Activated naive CD4-positive, alpha-beta T cell treated with anti-CD3 and anti-CD28 coated beads, Interleukin-2, amount 50 U/mL, for 72 hours (primary cell): ENCODE results near the gene GPRC5B. TPM values are rescaled to one million over a fixed set of nuclear protein-coding genes. Genes with fewer than 3 reads are reported as not detected.

Experiments used
- ATAC-seq, 2 donors: fragments of 150-1000 bp; cut with Tn5 transposase; 2 replicates each; pipeline ENCODE4 v1.10.0; 2021; ENCODE audit warnings: mild to moderate bottlenecking in 2 of 2, moderate library complexity in 2 of 2
- DNase-seq, 2 donors: peaks; one replicate each; pipeline ENCODE4 v3.0.0; 2021 to 2022; ENCODE audit warnings: low spot score in 2 of 2
- H3K27ac Mint-ChIP-seq, 2 donors: one replicate each; pipeline ENCODE4 v1.8.0; 2022; ENCODE audit warnings: mild to moderate bottlenecking in 2 of 2, mixed read lengths in 2 of 2
- H3K36me3 Mint-ChIP-seq, 2 donors: one replicate each; pipeline ENCODE4 v1.8.0; 2022; ENCODE audit warnings: mixed read lengths in 2 of 2
- H3K9me3 Mint-ChIP-seq, 2 donors: one replicate each; pipeline ENCODE4 v1.8.0; 2022; ENCODE audit warnings: mixed read lengths in 2 of 2
- total RNA-seq, 2 donors: library from RNA; stranded (reverse); gene quantifications; one replicate each; pipeline ENCODE4 v1.2.3, GENCODE V29; 2022

GPRC5B gene
- total RNA-seq, 2 donors from 2014 or later = 0.37 to 0.59 TPM

GRCh38 chr16:19860166-19861041 is 24.2 kb downstream of the GPRC5B start:
- H3K36me3 Mint-ChIP-seq = no peaks in the 10 kb centered on the region
- ATAC-seq (no peak), DNase-seq (no peak)
- no peaks in the 10 kb centered on the region for H3K9me3 Mint-ChIP-seq
- H3K27ac Mint-ChIP-seq = no peak overlapping the region

- ATAC-seq = no peak
- no peaks in the 10 kb centered on the region for H3K9me3 Mint-ChIP-seq
- no peaks in the 10 kb centered on the region for H3K36me3 Mint-ChIP-seq
Observed at GRCh38 chr16:19859603-19860002, 25.0 kb downstream of the GPRC5B start.

GRCh38 chr16:19859166-19859565 is 25.5 kb downstream of the GPRC5B start:
- Mint-ChIP-seq H3K9me3 (no peaks in the 10 kb centered on the region), H3K27ac (no peak overlapping the region), H3K36me3 (no peaks in the 10 kb centered on the region)
- ATAC-seq = no peak
- no peak for DNase-seq

More at GRCh38 chr16:19859603-19860002, 25.0 kb downstream of the GPRC5B start:
- no peak overlapping the region for H3K27ac Mint-ChIP-seq
- DNase-seq = no peak

- ATAC-seq (no peak), DNase-seq (no peak)
- no peaks in the 10 kb centered on the region for H3K9me3 Mint-ChIP-seq
- H3K36me3 Mint-ChIP-seq = no peaks in the 10 kb centered on the region
- H3K27ac Mint-ChIP-seq = no peak overlapping the region
Observed at GRCh38 chr16:19858340-19859018, 26.2 kb downstream of the GPRC5B start.

- Mint-ChIP-seq H3K27ac (no peak overlapping the region), H3K36me3 (no peaks in the 10 kb centered on the region), H3K9me3 (no peaks in the 10 kb centered on the region)
- DNase-seq (no peak), ATAC-seq (no peak)
Observed at GRCh38 chr16:19857593-19858339, 26.9 kb downstream of the GPRC5B start.

GRCh38 chr16:19856120-19856519 is 28.5 kb downstream of the GPRC5B start:
- Mint-ChIP-seq H3K36me3 (no peaks in the 10 kb centered on the region), H3K9me3 (no peaks in the 10 kb centered on the region)

GRCh38 chr16:19854543-19854876 is 30.1 kb downstream of the GPRC5B start:
- Mint-ChIP-seq H3K27ac (no peak overlapping the region), H3K36me3 (no peaks in the 10 kb centered on the region), H3K9me3 (no peaks in the 10 kb centered on the region)
- DNase-seq (no peak), ATAC-seq (no peak)

More at GRCh38 chr16:19856120-19856519, 28.5 kb downstream of the GPRC5B start:
- H3K27ac Mint-ChIP-seq = no peak overlapping the region
- ATAC-seq (no peak), DNase-seq (no peak)

GRCh38 chr16:19853742-19854542 is 30.7 kb downstream of the GPRC5B start:
- no peaks in the 10 kb centered on the region for H3K9me3 Mint-ChIP-seq
- ATAC-seq (no peak), DNase-seq (no peak)
- no peaks in the 10 kb centered on the region for H3K36me3 Mint-ChIP-seq
- no peak overlapping the region for H3K27ac Mint-ChIP-seq

- H3K9me3 Mint-ChIP-seq = no peaks in the 10 kb centered on the region
- DNase-seq (no peak), ATAC-seq (no peak)
- no peak overlapping the region for H3K27ac Mint-ChIP-seq
- no peaks in the 10 kb centered on the region for H3K36me3 Mint-ChIP-seq
Observed at GRCh38 chr16:19853132-19853741, 31.4 kb downstream of the GPRC5B start.

GRCh38 chr16:19851476-19851875 is 33.2 kb downstream of the GPRC5B start:
- DNase-seq (no peak), ATAC-seq (no peak)
- Mint-ChIP-seq H3K27ac (no peak overlapping the region), H3K9me3 (no peaks in the 10 kb centered on the region), H3K36me3 (no peaks in the 10 kb centered on the region)

GRCh38 chr16:19850131-19850817 is 34.4 kb downstream of the GPRC5B start:
- Mint-ChIP-seq H3K27ac (no peak overlapping the region), H3K9me3 (no peaks in the 10 kb centered on the region), H3K36me3 (no peaks in the 10 kb centered on the region)
- ATAC-seq (no peak), DNase-seq (no peak)

- Mint-ChIP-seq H3K36me3 (no peaks in the 10 kb centered on the region), H3K9me3 (no peaks in the 10 kb centered on the region), H3K27ac (no peak overlapping the region)
- ATAC-seq (no peak), DNase-seq (no peak)
Observed at GRCh38 chr16:19848756-19849155, 35.9 kb downstream of the GPRC5B start.

- no peaks in the 10 kb centered on the region for H3K9me3 Mint-ChIP-seq
- H3K36me3 Mint-ChIP-seq = no peaks in the 10 kb centered on the region
- DNase-seq (no peak), ATAC-seq (no peak)
- no peak overlapping the region for H3K27ac Mint-ChIP-seq
Observed at GRCh38 chr16:19846436-19846835, 38.2 kb downstream of the GPRC5B start.

GRCh38 chr16:19844945-19845641 is 39.6 kb downstream of the GPRC5B start:
- DNase-seq (no peak), ATAC-seq (no peak)
- H3K36me3 Mint-ChIP-seq = no peaks in the 10 kb centered on the region
- no peak overlapping the region for H3K27ac Mint-ChIP-seq
- H3K9me3 Mint-ChIP-seq = no peaks in the 10 kb centered on the region

- Mint-ChIP-seq H3K9me3 (no peaks in the 10 kb centered on the region), H3K27ac (no peak overlapping the region), H3K36me3 (no peaks in the 10 kb centered on the region)
- DNase-seq (no peak), ATAC-seq (no peak)
Observed at GRCh38 chr16:19843371-19843770, 41.3 kb downstream of the GPRC5B start.
